Measurements from ENCODE around the gene WDR83.
"Not testable (repeated sequence)": the region's sequence is repeated elsewhere in the genome, so short reads cannot be mapped to it uniquely, and the experiment has no call there.

The WDR83 gene

DNA sequence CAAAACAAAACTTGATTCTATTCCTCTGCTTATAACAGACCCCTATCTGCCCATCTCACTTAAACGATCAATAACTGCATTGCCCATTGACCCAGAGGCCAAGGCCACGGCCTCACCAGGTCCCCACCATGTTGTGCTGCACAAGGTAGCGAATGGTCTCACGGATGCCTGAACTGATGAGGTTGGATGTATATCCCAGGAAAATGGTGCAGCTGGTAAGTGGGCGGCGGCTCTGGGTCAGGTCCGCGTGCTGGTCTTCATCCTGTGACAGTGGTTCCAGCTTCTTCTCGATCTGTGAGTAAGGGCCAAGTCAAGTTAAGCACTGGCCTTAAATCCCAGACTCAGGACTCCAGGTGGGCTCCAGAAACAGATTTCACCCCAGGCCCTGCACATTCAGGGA lies 13.4 kb downstream of the WDR83 start:
- in situ Hi-C loops (cut with MboI; ENCODE audit: low sequenced_read_pairs), result no loop called here

DNA sequence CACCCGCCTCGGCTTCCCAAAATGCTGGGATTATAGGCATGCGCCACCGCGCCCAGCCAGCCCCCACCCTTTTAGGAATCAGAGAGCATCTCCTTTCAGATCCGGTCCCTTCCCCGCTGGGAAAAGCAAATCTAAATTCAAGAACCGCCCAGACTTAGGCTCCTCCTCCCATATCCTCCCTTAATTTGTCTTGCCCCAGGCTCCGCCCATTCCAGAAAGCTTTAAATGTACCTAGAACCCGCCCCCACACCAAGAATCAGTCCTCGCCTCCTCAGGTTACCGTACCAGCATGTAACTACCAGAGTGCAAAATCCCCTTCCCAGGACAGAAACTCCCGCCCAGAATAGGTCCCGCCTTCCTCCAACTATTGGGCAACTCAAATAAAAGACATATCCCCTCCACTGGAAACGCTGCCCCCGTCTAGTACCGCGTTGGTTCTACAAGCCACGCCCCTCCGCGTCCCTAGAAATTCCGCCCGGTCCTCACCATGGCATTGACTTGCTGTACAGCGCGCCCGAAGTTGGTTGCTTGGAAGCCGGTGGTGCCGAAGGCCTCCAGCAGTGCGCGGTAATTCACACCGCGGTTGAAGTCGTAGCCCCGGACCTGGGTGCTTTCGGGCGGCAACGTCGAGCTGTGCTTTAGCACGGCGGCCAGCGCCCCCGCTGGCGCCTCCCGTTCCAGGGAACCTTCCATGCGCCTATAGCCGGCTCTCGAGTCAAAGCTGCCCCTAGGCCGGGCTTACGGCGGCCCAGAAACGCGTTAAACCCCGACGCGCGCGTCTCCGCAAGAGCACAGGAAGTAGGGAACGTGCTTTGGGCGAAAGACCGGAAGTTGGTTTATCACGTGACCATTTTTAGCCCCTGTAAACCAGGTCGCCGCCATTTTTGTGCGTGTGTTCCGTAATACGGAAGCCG lies 14.7 kb downstream of the WDR83 start, which contains the start of gene DHPS:
Gene DHPS, minus strand, starts transcription at position 807 of the 914 bp plus-strand sequence. Its CDS starts 114 bp downstream, at position 693.
- in situ Hi-C loops (cut with MboI; ENCODE audit: low sequenced_read_pairs), result no loop called here

DNA sequence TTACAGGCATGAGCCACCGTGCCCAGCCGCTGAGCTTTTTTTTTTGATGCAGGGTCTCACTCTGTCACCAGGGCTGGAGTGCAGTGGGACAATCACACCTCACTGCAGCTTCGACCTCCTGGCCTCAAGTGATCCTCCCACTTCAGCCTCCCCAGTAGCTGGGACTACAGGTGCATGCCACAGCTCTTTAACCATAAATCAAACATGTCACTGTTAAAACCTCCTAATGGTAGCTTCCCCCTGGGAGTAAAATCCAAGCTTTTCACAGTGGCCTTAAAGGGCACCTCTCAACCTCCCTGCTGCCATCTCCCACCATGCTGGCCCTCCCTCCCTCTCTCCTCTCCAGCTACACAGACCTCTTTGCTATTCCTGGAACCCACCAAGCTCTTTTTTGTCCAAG lies 19.2 kb downstream of the WDR83 start:
- in situ Hi-C loops (cut with MboI; ENCODE audit: low sequenced_read_pairs), result no loop called here

DNA sequence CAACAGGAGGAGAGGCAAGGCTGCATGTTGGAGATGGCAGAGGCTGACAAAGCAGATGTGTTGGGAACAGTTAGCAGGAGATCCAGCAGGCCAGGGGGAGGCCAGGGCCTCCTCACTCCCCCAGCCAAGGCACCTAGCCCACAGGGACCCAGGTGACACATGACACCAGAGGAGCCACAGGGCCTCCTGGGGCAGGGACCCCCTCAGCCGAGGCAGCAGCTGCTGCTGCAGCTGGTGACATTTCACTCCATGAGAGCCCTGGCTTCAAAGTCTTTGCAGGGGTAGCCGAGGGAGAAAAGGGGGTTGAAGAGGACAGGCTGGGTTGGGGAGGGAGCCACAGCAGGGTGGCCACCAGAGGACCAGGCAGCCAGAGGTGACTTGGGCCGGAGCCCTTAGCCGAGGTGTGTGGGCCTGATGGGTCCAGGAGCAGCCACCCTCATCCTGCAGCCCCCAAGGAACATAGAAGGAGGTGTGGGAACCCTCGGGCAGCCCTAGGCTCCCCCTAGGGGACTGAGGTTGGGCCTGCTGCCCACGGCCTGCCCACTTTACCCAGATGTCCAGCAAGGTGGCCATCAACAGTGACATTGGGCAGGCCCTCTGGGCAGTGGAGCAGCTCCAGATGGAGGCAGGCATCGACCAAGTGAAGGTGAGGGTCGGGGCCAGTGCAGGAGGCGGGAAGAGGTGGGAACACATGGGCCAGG lies 21.0 kb downstream of the WDR83 start, which contains the start of gene GNG14:
Gene GNG14, plus strand, starts transcription at position 503 of the 701 bp plus-strand sequence. Its CDS starts 51 bp downstream, at position 554.
- in situ Hi-C loops (cut with MboI; ENCODE audit: low sequenced_read_pairs), result no loop called here

DNA sequence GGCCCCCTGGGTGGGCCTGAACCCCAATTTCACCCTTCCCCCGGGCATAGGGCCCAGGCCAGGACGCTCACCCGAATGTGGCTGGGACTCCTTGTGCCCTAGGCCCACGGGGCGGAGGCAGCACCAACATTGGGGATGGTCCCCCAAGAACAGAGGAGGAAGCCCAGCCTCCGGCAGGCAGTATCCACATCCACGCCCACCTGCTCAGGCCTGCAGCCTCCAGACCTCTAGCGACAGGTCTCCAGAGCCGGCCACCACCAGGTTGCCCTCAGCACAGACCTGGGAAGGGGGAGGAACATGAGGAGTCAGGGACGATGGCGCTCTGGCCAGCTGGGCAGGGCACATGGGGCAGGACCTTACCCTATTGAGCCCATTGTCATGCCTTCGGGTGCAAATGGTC lies 22.4 kb downstream of the WDR83 start:
- in situ Hi-C loops (cut with MboI; ENCODE audit: low sequenced_read_pairs), result no loop called here

DNA sequence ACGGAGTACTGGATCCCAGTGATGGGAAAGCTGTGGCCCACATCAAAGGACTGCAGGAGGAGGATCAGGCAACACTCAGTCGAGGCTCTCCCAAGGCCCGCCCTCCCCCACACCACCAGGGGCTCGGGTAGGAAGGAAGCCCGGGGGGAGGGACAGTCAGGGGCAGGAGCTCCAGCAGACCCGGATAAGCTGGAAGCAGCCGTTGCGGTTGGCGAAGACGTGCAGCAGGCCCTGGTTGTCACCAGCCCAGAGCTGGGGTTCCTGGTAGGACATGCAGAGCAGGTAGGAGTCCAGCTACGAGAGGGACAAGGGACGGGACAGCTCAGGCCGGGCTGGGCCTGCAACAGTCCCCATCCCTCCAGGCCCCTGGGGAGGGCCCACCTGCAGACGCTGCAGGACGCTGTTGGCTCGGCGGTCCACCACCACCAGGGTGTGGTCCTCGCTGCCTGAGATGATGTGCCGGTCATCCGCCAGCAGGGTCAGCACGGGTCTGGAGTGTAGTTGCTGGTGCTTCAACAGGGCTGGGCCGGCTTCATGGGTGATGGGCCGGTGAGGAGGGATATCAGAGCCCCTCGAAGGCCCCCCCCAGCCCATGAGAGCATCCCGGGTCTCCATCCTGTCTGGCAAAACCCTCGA lies 23.1 kb downstream of the WDR83 start:
- in situ Hi-C loops (cut with MboI; ENCODE audit: low sequenced_read_pairs), result no loop called here

DNA sequence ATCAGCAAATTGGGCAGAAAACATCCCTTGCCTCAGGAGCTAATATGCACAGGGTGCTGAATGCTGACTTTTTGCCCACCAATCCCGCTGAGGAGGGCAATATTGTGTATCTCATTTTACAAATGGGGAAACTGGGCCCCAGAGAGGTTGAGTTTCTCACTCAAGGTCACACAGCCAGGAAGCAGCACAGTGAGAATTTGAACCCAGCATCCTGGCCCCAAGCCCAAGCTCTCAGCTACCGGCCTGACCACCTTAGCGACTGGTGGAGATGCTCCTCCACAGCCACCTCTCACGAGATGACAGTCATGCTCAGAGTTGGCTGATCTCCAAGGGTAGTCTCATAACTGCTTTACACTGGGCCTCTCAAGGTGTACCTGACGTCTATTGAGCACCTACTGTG lies 26.4 kb downstream of the WDR83 start:
- in situ Hi-C loops (cut with MboI; ENCODE audit: low sequenced_read_pairs), result no loop called here

DNA sequence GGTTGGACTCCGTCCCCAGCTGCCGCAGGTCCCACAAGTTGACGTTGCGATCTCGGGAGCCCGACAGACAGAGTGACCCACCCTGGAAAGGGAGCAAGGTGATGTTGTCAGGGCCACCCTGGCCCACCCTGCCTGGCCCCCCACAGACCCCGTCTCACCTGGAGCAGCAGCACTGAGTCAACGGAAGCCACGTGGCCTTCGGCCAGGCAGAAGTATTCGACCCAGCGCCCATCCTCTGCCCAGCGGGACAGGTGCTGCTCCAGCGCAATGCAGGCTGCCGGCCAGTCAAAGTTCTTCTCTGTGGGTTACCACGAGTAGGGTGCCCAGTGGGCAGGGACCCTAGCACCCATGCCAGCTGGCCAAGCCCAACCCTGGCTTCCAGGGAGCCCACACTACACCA lies 28.0 kb downstream of the WDR83 start:
- in situ Hi-C loops (cut with MboI; ENCODE audit: low sequenced_read_pairs), result no loop called here

DNA sequence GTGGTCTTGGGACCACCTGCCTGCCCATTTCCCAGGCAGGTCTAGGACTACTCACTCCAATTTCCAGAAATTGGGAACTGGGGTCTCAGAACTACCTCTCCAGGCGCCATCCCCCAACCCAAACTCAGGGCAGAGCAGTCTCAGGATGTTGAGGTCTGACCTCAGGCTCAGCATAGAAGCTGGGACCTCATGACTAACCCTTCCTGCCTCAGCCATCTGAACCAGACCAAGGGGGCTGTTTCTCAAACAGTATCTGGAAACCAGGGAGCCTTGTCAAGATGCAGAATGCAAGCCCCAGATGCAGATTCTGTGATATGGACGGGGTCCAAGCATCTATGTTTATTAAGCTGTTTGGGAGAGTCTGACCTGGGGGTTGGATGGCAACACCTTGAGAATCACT lies 28.5 kb downstream of the WDR83 start:
- in situ Hi-C loops (cut with MboI; ENCODE audit: low sequenced_read_pairs), result no loop called here

DNA sequence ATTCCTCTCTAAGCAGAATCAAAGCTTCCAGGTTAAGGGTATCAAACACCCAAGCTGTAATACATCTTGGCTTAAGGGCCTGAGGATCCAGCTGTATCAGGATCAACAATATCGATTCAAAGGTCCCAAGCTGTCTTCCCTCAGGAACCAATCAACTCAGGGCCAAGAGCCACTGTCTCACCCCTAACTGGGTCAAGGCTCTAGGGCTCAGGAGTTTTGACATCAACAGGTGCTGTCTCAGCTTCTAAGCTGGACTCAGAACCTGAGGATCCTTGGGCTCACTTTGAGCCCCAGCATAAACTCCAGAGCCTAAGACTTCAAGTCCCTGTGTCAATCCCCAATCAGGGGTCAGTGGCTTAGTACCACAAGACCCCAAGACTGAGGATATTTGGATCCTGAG lies 28.9 kb downstream of the WDR83 start:
- in situ Hi-C loops (cut with MboI; ENCODE audit: low sequenced_read_pairs), result no loop called here

DNA sequence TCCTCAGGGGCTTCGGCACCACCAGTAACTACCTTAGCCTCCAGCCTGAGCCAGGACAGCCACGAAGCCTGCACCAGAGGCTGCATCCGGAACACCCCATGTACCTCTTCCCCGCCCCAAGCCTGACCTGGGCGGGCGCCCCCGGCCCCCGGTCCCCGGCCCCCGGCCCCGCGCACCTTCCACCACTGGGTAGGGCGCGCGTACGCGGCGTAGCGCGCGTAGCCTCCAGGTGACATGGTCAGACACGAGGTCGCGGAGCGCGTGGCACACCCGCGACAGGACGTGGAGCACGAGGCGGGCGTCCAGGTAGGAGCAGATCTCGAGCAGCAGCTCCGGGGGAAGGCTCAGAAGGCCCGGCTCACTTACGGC lies 29.4 kb downstream of the WDR83 start:
- in situ Hi-C loops (cut with MboI; ENCODE audit: low sequenced_read_pairs), result no loop called here

DNA sequence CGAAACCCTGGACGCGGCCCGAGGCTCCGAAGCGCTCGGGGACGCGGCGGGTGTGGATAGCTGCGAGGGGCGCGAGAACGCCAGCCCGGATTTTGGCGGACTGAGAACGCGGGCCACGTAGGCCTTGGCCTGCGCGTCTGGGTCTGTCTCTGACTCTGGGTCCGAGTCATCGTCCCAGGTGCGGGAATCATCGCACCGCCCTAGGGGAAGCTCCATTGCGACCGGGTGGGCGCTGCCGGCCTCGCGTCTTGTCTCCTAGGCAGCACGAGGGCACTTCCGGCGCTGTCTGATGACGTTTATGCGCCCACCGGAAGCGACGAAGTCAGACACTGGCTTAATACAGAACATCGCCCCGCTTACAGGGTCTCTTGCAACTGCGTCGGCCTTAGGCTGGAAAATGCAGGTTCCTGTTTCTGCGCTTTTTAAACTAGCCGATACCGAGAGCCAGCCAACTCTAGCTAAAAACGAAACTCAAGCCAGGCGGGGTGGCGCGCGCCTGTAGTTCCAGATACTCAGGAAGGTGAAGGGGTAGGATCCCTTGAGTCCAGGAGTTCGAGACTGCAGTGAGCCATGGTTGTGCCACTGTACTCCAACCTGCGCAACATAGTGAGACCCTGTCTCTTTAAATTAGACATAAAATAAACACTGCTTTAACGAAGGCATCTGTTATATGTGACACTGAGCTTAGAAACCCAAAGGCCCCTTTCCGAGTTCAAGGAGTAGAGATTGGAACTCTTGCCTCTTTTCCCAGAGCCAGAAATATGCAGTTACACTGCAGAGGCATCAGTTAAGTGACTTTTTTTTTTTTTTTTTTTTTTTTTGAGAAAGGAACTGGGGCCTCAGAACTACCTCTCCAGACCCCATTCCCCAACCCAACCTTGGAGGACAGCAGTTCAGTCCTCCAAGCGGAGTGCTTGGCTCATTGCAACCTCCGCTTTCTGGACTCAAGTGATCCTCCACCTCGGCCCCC lies 30.0 kb downstream of the WDR83 start, which contains the start of gene FBXW9:
Gene FBXW9, minus strand, starts transcription at position 266 of the 970 bp plus-strand sequence. Its CDS starts 50 bp downstream, at position 216.
- in situ Hi-C loops (cut with MboI; ENCODE audit: low sequenced_read_pairs), result no loop called here

DNA sequence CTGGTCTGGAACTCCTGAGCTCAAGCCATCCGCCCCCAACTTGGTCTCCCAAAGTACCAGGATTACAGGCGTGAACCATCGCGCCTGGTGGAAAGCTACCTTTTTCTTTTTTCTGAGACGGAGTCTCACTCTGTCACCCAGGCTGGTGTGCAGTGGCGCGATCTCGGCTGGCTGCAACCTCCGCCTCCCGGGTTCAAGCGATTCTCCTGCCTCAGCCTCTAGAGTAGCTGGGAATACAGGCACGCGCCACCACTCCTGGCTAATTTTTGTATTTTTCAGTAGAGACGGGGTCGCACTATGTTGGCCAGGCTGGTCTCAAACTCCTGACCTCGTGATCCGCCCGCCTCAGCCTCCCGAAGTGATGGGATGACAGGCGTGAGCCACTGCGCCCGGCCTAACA lies 30.8 kb downstream of the WDR83 start:
- in situ Hi-C loops (cut with MboI; ENCODE audit: low sequenced_read_pairs), result not testable (repeated sequence)

DNA sequence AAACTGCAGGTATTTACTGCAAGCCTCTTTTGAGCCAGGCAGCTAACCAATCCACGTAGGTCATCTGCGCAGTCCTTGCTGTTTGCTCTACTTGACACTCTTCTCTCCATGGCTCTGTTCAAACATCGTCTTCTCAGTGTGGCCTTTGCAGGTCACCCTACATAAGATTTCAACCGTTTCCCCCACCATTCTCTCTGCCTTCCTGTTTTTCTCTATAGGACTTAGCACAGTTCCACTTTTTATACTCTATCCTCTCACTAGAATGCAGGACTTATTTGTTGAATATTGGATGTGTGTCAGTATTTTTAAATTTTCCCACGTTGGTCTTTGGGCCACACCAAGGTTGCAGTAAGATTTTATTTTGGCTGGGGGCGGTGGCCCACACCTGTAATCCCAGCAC lies 31.5 kb downstream of the WDR83 start:
- in situ Hi-C loops (cut with MboI; ENCODE audit: low sequenced_read_pairs), result no loop called here

DNA sequence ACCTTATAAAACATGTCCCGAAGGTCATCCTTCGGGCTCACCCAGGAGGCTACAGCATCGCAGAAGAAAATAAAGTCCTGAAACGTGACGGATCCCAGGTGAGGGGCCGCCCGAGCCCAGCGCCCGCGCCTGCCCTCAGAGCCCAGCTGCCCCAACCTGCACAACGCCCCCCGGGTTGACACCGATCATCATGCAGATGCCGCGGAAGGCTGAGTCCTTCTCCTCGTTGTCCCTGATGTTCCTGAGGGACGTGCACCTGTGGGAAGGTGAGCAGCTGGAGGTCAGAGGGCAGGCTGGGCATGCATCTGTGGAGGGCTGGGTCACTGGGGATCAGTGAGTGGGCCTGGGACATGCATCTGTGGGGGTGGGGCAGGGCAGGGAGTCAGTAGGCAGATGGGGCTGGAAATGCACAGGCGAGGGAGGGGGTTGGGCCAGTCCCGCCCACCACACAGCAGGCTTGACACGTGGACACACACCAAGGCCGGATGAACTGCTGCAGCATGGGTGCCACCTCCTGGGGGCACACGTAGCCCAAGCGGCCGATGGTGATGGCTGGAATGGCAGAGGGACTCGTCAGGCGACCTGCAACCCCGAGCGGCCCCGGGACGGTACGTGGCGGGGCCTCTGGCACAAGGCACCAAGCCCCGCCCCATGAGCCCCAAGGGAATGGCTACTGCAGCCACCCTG lies 35.1 kb downstream of the WDR83 start:
- in situ Hi-C loops (cut with MboI; ENCODE audit: low sequenced_read_pairs), result no loop called here

DNA sequence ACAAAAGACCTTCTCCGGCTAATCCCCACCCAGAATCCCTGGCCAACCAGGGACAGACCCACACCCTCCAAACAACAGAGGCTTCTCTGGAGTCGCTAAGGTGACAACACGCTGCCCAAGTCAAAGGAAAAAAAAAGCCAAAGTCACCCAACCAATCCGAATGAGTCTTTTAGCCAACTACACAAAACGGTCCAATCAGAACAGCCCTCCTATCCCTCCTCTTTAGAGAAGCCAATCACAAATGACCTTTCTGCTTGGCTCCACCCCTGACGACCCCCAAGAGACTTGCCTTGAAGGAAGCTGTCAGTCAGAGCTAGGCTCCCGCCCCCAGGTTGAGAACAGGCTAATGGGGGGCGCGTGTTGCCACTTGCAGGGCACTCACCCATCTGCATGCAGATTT lies 36.4 kb downstream of the WDR83 start:
- in situ Hi-C loops (cut with MboI; ENCODE audit: low sequenced_read_pairs), result no loop called here

DNA sequence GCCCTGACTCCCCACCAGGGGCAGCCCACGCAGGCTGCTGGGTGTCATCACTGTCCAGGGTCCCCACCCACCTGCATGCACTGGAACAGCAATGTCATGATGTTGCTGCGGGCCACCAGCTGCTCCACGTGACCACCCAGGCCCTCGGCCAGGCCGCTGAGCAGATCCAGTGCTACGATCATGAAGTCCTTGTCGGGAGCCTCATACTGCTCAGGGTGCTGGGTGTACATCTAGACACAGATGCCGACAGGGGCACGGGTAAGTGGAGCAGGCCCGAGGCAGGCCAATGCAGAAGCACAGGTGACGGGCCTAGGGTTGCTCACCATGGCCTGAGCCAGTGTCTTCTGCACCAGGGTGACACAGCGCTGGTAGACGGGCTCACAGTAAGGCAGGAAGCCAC lies 38.6 kb downstream of the WDR83 start:
- in situ Hi-C loops (cut with MboI; ENCODE audit: low sequenced_read_pairs), result no loop called here

DNA sequence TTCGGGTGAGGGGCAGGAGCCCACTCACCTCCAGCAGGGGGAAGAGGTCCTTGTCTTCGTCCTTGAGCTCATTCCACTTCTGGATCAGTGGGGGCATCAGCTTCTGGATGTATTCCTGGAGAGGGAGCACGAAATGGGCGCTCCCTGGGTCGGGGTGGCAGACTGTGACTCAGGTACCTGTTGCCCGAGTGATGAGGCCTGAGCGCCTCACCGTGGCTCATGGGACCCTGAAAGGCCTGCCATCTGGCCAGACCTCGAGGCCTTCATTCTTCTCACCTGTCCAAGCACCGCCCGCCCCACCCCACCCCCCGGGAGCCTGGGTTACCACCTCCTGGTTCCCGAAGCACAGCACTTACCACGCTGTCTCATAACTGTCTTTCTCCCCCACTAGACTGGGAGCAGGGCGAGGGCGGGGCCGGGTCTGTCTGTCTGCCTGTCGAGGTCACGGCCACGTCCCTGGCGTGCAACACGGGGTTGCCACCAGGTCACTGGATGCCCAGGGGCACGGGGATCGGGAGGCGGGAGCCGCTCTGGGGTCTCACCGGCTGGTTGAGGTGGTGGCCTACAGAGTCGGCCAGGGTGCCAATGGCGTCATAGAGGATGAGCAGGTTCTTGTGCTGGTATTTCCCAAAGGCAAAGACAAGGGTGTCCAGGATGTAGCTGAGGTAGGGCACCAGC lies 39.2 kb downstream of the WDR83 start:
- in situ Hi-C loops (cut with MboI; ENCODE audit: low sequenced_read_pairs), result no loop called here

DNA sequence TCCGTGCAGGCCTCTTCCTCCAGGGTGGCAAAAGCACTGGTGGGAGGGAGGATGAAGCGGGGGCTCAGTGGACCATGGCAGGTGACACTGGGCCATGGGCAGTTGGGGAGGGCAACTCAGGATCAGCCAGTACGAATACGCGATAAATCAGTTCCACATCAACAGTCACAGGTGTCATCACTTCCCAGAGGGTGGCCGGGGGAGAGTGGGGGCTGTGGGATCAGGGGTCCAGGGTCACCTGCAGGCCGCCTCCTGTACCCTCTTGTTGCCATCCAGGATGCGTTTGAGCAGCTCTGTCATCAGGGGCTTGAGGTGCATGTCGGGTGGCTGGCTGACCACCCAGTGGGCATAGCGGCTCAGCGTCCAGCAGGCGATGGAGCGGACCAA lies 39.7 kb downstream of the WDR83 start:
- in situ Hi-C loops (cut with MboI; ENCODE audit: low sequenced_read_pairs), result no loop called here

Data from HL-60/S4 treated with retinoic acid at 250 ng/mL for 4 days and 3 days (cell line).